ENCODE data around the gene PRKX.
A peak's percentile ranks its signal among the peaks of the same experiment; 100 is the strongest.
"Not testable (repeated sequence)": the region's sequence is repeated elsewhere in the genome, so short reads cannot be mapped to it uniquely, and the experiment has no call there.

Gene PRKX

DNA sequence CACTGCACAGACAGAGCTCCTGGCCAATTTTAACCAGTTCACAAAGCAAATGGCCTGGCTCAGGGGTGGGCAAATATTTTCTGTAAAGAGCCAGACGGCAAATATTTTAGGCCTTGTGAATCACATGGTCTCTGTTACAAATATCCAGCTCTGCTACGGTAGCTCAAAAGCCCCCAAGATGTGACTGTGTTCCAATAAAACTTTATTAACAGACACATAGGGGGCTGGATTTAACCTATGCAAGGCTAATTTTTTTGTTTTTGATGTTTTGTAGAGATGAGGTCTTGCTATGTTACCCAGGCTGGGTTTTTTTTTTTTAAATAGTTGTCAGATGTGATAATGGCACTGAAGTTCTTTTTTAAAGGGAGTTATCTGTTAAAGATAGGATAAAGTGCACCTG is 65.4 kb downstream of the PRKX start:
- DNase-seq = no peak

DNA sequence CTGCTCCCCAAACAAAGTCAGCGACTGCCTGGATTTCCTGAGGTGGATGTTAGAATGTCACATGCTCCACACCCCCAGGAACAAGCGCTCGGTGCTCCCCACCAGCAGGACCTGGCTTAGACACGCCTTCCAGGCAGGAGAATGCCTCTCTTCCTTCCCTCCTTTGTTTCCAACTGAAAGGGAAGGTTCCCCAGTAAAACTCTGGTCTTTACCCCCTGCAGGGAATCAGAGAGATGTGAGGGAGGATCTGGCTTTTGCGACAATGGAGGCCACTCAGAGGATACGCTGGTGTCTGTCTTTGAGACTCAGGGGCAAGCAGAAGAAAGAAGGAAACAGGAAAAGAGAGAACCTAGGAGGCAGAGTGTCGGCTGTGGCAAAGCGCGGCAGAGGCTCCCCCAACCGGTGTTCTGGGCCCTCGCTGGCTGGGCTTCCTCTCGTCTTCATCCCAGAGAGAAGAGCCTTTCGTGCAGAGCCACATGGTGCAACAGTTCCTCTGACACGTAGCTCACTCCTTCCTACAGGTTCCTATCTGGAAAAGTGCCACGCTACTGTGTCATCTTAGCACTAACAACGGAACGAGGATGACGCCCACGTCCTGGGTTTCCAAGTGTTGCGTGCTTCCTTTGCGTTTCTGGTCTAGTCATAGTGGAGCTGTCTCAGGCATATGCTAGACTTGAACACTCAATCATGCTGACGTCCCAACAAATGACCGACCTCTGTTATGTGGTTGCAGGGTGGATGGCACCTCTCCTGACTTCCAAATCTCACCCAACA is 73.4 kb downstream of the PRKX start:
- DNase-seq = not testable (repeated sequence)

DNA sequence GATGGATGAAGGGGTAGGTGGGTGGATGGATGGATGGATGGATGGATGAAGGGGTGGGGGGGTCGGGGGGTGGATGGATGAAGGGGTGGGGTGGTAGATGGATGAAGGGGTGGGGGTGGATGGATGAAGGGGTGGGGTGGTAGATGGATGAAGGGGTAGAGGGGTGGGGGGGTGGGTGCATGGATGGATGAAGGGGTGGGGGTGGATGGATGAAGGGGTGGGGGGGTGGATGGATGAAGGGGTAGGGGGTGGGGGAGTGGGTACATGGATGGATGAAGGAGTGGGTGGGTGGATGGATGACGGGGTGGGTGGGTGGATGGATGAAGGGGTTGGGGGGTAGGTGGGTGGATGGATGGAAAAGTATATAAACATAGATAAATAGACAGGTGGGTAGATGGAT is 74.2 kb downstream of the PRKX start:
- no peak for DNase-seq

DNA sequence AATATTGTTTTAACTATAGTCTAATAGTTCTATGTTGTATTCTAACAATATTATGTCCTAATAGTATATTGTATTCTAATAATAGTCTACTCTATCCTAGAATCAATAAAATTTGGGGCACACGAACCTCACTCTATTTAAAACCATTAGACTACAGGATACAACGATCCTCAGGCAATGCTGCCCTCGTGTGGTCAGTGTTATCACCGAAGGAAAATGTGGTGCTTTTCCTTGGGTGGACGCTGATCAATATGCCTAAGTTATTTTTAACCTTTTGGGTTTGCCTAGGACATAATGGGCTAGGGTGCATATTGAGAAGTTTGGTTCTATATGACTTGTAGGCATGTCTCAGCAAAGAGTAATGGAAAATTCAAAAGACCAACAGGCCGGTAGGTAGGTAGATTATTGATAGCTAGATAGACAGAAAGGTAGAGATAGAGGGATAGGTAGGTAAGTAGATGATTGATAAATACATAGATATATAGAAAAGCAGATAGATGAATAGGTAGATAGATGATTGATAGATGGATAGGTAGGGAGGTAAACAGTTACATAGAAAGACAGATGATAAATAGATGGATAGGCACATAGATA is 75.1 kb downstream of the PRKX start:
- DNase-seq = peak; percentile 66

DNA sequence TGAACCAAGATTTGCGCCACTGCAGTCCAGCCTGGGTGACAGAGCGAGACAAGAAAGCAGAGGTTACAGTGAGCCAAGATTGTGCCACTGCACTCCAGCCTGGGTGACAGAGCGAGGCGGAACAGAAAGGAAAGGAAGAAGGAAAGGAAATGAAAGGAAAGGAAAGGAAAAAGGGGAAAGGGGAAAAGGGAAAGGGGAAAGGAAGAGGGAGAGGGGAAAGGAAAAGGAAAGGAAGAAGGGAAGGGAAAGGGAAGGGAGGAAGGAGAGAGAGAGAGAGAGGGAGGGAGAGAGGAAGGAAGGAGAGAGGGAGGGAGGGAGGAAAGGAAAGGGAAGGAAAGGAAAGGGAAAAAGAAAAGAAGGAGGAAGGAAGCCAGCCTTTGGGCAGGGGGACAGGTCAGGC is 76.6 kb downstream of the PRKX start:
- no peak for DNase-seq

DNA sequence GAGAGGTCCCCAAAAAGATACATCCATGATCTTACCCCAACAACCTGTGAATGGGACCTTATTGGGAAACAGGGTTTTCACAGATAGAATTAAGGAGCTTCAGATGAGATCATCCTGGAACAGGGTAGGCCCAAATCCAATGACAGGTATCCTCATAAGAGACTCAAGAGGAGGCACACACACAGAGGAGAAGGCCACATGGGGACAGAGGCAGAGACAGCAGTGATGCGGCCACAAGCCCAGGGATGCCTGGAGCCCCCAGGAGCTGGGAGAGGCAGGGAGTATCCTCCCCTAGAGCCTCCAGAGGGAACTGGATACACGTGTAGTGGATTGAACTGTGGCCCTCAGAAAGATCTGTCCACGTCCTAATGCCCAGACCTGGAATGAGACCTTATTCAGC is 82.3 kb downstream of the PRKX start:
- no peak for DNase-seq

DNA sequence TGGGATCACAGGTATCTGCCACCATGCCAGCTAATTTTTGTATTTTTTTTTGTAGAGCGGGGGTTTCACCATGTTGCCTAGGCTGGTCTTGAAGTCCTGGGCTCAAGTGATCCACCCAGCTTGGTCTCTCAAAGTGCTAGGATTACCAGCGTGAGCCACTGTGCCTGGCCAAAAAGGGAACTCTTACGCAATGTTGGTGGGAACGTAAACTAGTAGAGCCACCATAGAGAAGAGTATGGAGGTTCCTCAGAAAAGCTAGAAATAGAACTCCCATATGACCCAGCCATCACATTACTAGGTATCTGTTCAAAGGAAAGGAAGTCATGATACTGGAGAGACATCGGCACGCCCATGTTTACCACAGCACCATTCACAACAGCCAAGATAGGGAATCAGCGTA is 85.9 kb downstream of the PRKX start:
- no peak for DNase-seq

DNA sequence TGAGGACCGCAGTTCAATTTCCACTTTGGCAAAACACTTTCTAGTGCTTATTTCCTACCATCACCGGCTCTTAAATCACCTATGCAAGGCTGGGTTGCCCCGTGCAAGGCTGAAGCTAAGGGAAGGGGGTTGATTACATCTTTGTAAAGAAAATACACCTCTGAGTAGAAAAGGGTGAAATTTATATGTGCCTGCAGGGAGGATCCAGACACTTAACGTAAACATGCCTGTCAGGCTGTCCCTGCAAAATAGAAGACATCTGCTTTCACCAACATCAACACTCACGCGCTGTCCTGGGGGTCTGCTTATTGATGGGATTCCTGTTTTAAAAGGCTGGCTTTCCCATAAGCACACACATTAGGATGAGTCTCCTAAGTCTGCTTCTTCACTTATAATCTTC is 92.0 kb downstream of the PRKX start:
- no peak for DNase-seq

DNA sequence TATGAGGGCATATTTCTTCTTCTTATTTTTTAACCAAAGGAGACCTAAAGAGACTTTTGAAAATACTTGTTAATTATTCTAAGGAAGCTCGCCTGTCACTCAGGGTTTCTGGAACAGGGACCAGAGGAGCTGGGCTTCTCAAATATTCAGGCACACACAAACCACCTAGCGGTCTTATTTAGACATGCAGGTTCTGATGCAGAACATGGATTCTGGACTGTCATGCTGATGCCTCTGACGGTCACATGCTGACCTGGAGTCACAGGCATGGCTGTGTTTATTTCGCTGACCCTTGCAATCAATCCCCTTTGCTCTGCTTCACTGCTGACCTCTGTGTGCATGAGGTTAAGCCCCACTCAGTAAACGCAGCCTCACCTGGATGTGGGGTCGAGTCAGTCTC is 101.7 kb downstream of the PRKX start:
- not testable (repeated sequence) for DNase-seq

DNA sequence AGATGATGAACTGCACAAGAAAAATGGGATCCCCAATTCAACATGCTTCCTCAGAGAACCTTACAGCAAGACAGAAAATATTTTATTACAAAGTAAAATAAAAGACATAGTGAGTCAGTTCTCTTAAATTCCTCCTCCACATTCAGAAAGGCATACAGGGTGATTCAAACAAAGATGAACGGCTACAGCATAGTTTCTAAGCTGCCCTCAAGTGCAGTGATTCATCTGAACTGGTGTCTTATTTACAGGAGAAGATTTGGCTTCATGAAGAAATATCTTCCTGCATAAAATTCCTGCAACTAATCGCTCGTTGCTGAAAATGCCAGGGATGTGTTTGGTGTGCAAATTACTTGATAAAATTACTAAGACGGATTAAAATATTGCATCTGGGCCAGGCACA is 103.6 kb downstream of the PRKX start:
- no peak for DNase-seq

DNA sequence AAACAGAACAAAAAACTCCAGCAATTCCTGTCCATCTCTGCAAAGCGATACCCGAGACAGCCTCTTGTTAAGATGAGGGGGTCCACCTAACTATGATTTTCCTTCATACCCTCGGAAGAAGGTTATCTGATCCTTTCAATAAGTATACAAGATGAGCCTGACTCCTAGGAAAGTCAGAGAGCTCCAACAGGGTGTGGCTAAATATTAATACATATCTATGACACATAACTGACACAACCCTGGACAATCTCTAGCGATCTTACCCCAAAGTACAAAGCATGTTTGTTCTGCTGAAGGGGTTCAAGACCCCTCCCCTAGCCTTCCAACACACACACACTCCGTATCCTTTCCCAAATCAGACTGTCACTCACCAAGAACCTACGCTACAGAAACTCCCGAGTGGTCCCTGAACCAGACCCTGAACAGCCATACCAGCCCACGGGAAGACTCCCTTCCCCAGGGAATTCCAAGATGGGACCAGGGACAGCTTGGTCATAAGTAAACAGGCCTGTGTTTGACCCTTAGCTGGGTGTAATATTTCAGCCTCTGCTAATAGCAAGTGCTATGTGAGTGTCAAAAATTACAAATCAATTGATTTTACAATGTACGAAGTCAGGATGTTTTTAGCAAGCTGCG is 110.3 kb downstream of the PRKX start:
- no peak for DNase-seq

DNA sequence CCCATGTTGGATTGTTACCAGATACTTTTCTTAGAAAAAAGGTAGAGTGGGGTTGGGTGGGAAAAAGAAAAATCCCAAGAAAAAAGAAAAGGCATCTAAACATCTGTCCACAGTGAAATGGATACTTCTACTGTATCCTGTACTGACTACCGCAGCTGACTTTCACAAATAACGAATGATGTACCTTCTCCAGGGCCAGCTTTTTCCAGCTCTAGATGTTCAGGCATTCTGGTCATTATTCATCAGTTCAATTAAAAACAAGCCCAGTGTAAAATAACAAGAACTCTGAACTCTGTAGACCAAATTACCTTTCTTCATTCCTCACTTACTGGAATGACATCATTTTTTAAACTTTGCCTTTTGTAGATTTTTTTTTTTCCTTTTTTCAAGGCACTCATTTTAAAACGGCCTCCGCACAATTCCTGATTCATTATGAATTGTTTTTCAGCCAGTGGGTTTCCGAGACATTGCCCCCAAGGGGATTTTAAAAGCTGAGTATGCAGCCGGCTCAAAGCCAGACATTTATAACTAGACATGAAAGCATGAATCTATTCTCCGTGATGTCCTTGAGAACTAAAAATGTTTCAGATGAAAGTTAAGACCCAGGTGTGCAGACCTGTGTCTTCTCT is 113.5 kb downstream of the PRKX start:
- no peak for DNase-seq

DNA sequence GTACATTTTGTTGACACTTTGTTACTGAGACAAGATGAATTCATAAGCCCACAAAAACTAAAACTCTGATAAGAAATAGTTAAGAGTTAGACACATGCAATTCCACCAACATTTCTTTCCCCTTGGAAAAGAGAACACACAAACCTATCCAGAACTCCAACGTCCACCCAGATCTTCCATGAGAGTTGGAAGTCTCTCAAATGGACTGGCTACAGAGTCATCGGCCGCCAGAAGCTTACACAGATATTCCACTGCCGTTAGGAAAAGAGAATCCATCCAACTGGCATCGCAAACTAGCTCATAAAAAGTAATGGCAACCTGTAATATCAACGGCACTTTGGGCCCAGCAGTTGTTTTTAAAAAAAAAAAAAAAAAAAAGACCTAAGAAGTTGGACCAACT is 114.7 kb downstream of the PRKX start:
- no peak for DNase-seq

DNA sequence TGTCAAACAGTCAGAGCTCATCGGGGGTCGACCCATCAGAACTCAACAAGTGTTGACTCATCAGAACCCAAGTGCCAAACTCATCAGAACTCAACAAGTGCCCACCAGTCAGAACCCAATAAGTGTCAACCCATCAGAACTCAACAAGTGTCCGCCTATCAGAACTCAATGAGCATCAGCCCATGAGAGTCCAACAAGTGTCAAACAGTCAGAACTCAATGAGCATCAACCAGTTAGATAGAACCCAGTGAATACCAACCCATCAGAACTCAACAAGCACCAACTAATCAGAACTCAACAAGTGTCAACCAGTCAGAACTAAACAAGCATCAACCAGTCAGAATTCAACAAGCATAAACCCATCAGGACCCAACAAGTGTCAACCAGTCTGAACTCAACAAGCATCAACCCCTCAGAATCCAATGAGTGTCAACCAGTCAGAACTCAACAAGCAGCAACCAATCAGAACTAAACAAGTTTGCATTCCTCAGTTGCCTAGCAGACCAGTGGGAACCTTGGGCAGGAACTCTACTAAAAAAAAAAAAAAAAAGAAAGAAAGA is 115.3 kb downstream of the PRKX start:
- DNase-seq = no peak

DNA sequence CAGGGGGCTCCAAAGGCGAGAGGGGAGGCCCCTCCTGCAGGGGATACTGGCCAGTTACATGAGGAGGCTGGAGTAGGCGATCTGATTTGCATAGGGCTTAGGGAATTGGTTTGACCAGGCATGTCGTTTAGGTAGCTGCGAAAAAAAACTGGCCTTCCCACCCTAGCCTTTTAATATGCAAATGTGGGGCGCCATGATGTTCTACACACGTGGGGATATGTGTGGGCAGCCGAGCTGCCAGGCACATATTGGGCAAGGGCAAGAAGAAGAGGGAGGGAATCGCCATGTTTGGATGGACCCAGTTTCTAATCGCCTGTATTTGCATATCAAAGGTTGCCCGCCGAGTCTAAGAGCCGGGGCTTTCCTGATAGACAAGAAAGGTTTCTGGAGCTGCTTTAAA is 121.3 kb downstream of the PRKX start:
- no peak for DNase-seq

DNA sequence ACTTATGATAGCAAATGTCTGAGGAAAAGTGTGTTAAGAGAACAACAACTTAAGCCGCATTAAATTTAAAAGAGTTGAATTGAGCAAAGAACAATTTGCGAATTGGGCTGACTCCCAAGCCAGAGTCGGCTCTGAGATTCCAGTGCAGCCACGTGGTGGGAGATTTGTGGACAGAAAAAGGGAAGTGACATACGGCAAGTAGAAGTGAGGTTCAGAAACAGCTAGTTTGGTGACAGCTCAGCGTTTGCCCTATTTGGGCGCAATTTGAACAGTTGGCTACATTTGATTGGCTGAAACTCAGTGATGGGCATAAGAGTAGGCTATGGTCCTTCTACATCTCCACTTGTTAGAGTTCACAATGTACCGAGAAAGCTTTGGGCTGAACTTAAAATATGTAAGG is 124.0 kb downstream of the PRKX start:
- no peak for DNase-seq

DNA sequence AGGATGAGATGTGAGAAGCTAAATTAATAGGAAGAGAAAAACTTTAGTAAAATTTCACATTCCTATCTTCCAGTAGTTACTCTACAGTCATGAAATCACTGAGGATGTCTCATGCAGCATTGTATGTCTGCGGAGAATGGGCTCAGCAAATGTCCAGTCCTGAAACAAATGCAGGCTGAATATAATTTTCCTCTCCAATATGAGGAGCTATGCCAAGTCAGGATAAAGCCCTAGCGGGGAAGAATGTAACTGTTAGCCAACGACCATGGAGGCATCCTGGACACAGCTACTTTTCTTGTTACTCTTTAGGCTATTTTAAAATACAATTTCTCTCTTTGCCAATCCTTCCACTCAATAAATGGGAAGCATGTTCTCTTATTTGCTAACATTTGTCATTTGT is 127.7 kb downstream of the PRKX start:
- no peak for DNase-seq

DNA sequence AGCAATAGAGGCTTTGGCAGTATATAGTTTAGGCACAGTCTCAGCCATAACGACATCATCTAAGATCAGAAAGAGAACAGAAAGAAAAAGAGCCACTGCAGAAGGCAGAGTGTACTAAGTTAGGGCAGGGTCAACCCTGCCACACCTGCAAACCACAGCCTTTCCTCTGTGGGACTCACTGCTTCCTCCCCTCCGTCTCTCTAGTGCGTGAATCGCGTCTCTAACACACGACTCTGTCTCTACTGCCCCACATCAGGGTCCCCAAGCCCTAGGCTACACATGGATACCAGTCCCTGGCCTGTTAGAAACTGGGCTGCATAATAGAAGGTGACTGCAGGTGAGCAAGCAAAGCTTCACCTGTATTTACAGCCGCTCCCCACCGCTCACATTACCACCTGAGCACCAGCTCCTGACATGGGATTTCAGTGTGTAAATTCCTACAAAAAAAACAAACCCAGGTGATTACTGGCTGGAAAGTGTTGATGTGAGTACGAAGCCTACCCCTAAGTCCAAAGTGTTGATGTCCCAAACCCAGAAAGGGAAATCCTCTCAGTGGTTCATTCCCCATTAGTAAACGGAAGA is 128.9 kb downstream of the PRKX start:
- DNase-seq = no peak

DNA sequence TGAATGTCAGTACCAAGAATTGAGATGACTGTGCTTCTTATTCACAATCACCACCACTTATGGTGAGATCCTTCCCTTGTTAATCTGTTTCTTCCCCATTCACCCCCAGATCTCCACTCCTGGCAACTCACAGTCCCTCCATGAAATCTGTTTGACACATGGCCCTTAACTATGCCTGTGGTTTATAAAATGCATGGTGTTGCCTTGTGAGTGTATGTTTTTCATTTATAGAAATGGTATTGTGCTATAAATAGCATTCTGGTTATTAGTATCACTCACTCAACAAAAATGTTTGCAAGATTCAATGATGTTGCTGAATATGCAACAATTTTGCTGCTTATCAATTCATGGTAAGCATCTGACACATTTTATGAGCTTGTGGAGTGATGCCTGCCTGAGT is 131.0 kb downstream of the PRKX start:
- no peak for DNase-seq

DNA sequence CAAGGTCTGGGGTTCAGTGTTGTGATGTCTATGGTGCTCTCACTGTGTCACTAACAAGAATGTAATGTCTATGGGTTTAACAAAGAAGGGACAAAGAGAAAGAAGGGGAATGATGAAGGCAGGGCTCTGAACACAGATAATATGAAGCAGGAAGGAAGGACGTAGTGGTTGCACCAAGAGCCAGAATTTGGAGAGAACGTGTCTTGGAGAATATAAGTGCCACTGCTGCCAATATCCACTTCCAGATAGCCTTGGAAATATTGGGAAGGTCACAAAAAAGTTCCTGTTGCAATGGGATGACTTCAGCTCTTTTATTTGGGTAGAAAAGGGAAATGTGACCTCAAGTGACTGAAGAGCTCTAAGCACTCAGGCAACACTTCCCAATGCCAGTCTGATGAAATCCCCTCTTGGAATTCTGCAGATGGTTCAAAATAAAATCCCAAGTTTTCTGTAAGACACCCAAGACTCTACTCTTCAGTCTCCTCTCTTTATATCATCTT is 131.8 kb downstream of the PRKX start:
- DNase-seq = no peak

DNA sequence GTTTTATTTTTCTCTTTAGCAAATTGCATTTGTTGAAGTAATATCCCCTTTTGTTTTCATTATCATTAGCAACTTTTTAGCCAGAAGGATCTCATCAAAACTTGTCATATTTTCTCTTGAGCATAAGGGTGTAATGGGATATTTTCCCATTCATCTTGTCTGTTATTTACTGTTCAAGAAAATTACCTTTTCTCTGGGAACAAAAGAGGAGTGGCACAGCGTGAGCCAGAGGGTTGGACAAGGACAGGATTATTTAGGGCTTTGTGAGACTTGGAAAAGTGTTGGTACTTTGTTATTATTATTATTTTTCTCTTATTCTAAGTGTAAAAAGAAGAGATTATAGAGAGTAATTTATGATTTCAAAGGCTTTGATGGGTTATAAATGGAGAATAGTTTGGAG is 135.9 kb downstream of the PRKX start:
- no peak for DNase-seq

DNA sequence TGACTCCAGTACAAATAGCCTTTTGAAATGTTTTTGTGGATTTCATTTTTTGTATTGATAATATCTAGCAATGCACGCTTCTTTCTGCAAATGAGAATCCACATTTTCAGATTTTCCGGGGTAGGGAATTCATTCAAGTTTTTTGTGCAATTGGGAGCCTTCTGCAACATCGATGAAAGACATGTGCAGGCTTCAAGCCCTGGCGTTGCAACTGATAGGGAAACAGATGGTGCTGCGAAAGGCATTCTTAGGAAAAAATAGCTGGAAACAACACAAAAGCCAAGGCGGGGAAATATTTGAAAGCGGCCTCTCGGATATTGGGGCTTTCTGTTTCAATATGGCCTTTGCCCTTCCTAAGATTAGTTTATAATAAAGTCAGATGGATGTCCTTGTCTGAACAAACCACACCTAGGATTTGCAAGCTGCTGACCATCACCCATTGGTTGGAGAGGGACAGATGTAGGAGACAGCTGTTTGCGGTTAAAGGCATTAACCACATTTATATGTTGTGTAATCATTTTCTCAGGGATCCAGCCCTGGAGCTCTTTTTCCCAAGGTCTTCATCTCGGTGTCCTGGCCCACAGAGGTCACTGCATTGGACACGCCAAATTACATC is 136.5 kb downstream of the PRKX start:
- no peak for DNase-seq

DNA sequence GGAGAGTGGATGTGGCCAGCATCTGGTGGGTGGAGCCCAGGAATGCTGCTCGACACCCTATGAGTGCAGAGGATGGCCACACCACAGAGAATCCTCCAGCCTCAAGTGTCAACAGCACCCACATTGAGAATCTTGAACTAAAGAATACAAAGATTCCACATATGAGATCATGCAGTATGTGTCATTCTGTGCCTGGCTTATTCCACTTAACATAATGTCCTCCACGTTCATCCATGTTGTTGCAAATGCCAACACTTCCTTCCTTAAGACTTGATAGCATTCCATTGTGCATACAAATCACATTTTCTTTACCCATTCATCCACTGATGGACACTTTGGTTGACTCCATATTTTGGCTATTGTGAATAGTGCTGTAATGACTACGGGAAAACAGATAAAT is 145.8 kb downstream of the PRKX start:
- no peak for DNase-seq
